Uterus (tissue), 4 donors: Measurements from ENCODE around the gene MOB3B. TPM values are rescaled to one million over a fixed set of nuclear protein-coding genes. Genes with fewer than 3 reads are reported as not detected.

Experiments
- DNase-seq, 2 donors: peaks; one replicate each; pipeline ENCODE4 v3.0.0-alpha.2; 2019 to 2020
- H3K27ac ChIP-seq, 2 donors: fragments of 200-600 bp; sonication (generic); 1 replicate in 1 of 2; 2 replicates in 1 of 2; pipeline ENCODE4 v1.5.1; 2016 to 2018
- H3K27me3 ChIP-seq, 2 donors: fragments of 200-600 bp; sonication (generic); one replicate each; pipeline ENCODE4 v1.5.1; 2018 to 2019; ENCODE audit warnings: control low read depth in 1 of 2
- H3K36me3 ChIP-seq, 2 donors: fragments of 200-600 bp; sonication (generic); one replicate each; pipeline ENCODE4 v1.5.1; 2019; ENCODE audit warnings: control low read depth in 1 of 2
- H3K4me1 ChIP-seq, 2 donors: fragments of 200-600 bp; sonication (generic); one replicate each; pipeline ENCODE4 v1.5.1; 2018 to 2019; ENCODE audit warnings: control low read depth in 1 of 2
- H3K4me3 ChIP-seq, 2 donors: fragments of 200-600 bp; sonication (generic); 1 replicate in 1 of 2; 2 replicates in 1 of 2; pipeline ENCODE4 v1.5.1; 2018 to 2019; ENCODE audit warnings: mild to moderate bottlenecking in 1 of 2
- H3K9me3 ChIP-seq, 2 donors: fragments of 200-600 bp; sonication (generic); one replicate each; pipeline ENCODE4 v1.5.1; 2019; ENCODE audit warnings: control low read depth in 1 of 2
- CTCF ChIP-seq, 4 experiments: fragments of 200-600 bp in 2 of 4; fragments of 450-650 bp in 2 of 4; sonication (generic) in 2 of 4; IDR thresholded peaks; one replicate each; pipeline ENCODE4 v1.5.1; 2016 to 2019; ENCODE audit warnings: antibody characterized with exemption in 4 of 4, mild to moderate bottlenecking in 2 of 4, moderate library complexity in 1 of 4
- POLR2A ChIP-seq, 2 donors: fragments of 450-650 bp; IDR thresholded peaks; one replicate each; pipeline ENCODE4 v1.6.1; 2016; ENCODE audit warnings: antibody characterized with exemption in 2 of 2, mild to moderate bottlenecking in 1 of 2, moderate library complexity in 1 of 2
- intact Hi-C: fragments of 100-400 bp; cut with DNase I; formaldehyde crosslinking; loops from one replicate; pipeline ENCODE4 v1.15.1; 2023; ENCODE audit warnings: low total_unique reads
- total RNA-seq, 4 donors: library from RNA; depleted of rRNA in 3 of 4; stranded (reverse); fragments of >200 nt in 3 of 4; gene quantifications; one replicate each; pipeline versions ENCODE4 v1.1.0 to v1.2.4, GENCODE V29; 2014 to 2023
- donor health status: DM: yes; HTN: yes; CAD: no.

Gene MOB3B
- total RNA-seq, 4 donors from 2014 or later = 2.0 to 34.4 (median 12.6) TPM

GRCh38 chr9:27495480-27496134 is 34.0 kb downstream of the MOB3B start:
- Histone ChIP-seq H3K27ac (no peak overlapping the region), H3K36me3 (no peaks in the 10 kb centered on the region), H3K4me1 (peaks cover 0 to 6% of the 10 kb centered on the region in 2 donors), H3K4me3 (no peak overlapping the region), H3K9me3 (no peaks in the 10 kb centered on the region), H3K27me3 (no peaks in the 10 kb centered on the region)
- TF ChIP-seq CTCF (IDR thresholded peaks at IDR 0.05) (no peak), POLR2A (IDR thresholded peaks at IDR 0.05) (no peak)
- DNase-seq = no peak
- intact Hi-C loops = no loop called here

- intact Hi-C loops = no loop called here
- H3K4me1 ChIP-seq = no peaks in the 10 kb centered on the region
- DNase-seq = no peak
- no peak overlapping the region for H3K27ac ChIP-seq
- H3K9me3 ChIP-seq = no peaks in the 10 kb centered on the region
- no peak for TF ChIP-seq CTCF (IDR thresholded peaks at IDR 0.05)
- no peak for TF ChIP-seq POLR2A (IDR thresholded peaks at IDR 0.05)
- no peak overlapping the region for H3K4me3 ChIP-seq
- H3K27me3 ChIP-seq = no peaks in the 10 kb centered on the region
- no peaks in the 10 kb centered on the region for H3K36me3 ChIP-seq
These were observed 38.5 kb downstream of the MOB3B start for GRCh38 chr9:27491154-27491553.

GRCh38 chr9:27489087-27489876 is 40.3 kb downstream of the MOB3B start:
- no peaks in the 10 kb centered on the region for H3K36me3 ChIP-seq
- no peaks in the 10 kb centered on the region for H3K9me3 ChIP-seq
- intact Hi-C loops = no loop called here
- no peak for DNase-seq
- TF ChIP-seq CTCF (IDR thresholded peaks at IDR 0.05) (no peak), POLR2A (IDR thresholded peaks at IDR 0.05) (no peak)
- H3K4me1 ChIP-seq = no peaks in the 10 kb centered on the region
- no peak overlapping the region for H3K4me3 ChIP-seq
- peak overlapping the region in 1 of 2 donors; percentile 10 for H3K27ac ChIP-seq
- H3K27me3 ChIP-seq = no peaks in the 10 kb centered on the region

- H3K27ac ChIP-seq = no peak overlapping the region
- no peaks in the 10 kb centered on the region for H3K9me3 ChIP-seq
- TF ChIP-seq POLR2A (IDR thresholded peaks at IDR 0.05) = no peak
- TF ChIP-seq CTCF (IDR thresholded peaks at IDR 0.05) = no peak
- no peak overlapping the region for H3K4me3 ChIP-seq
- intact Hi-C loops = no loop called here
- H3K36me3 ChIP-seq = no peaks in the 10 kb centered on the region
- H3K27me3 ChIP-seq = no peaks in the 10 kb centered on the region
- H3K4me1 ChIP-seq = no peaks in the 10 kb centered on the region
- no peak for DNase-seq
These were observed 41.7 kb downstream of the MOB3B start for GRCh38 chr9:27487927-27488326.

- H3K27me3 ChIP-seq = no peaks in the 10 kb centered on the region
- H3K9me3 ChIP-seq = no peaks in the 10 kb centered on the region
- no peaks in the 10 kb centered on the region for H3K4me1 ChIP-seq
- no peak overlapping the region for H3K4me3 ChIP-seq
- TF ChIP-seq CTCF (IDR thresholded peaks at IDR 0.05) = no peak
- TF ChIP-seq POLR2A (IDR thresholded peaks at IDR 0.05) = no peak
- H3K27ac ChIP-seq = no peak overlapping the region
- H3K36me3 ChIP-seq = no peaks in the 10 kb centered on the region
- DNase-seq = no peak
- intact Hi-C loops = no loop called here
These were observed 42.4 kb downstream of the MOB3B start for GRCh38 chr9:27487128-27487640.
